Thyroid gland (tissue), 4 donors: ENCODE data around the gene CYBC1. TPM values are rescaled to one million over a fixed set of nuclear protein-coding genes. Genes with fewer than 3 reads are reported as not detected.

Experiments
- DNase-seq, 2 donors: peaks; one replicate each; pipeline ENCODE4 v3.0.0-alpha.2; 2019
- H3K27ac ChIP-seq, 3 donors: fragments of 200-600 bp; sonication (generic); 1 replicate in 2 of 3; 2 replicates in 1 of 3; pipeline ENCODE4 v1.5.1; 2016 to 2019; ENCODE audit warnings: mild to moderate bottlenecking in 1 of 3, moderate library complexity in 1 of 3
- H3K27me3 ChIP-seq: fragments of 200-600 bp; sonication (generic); one replicate; pipeline ENCODE4 v1.5.1; 2019
- H3K36me3 ChIP-seq, 2 donors: fragments of 200-600 bp; sonication (generic); one replicate each; pipeline ENCODE4 v1.5.1; 2016 to 2019
- H3K4me1 ChIP-seq, 2 donors: fragments of 200-600 bp; sonication (generic); one replicate each; pipeline ENCODE4 v1.5.1; 2017 to 2019
- H3K4me3 ChIP-seq, 3 donors: fragments of 200-600 bp; sonication (generic); replicated peaks in 1 of 3; 1 replicate in 2 of 3; 2 replicates in 1 of 3; pipeline ENCODE4 v1.5.1; 2016; ENCODE audit warnings: mild to moderate bottlenecking in 1 of 3
- H3K9me3 ChIP-seq: fragments of 200-600 bp; sonication (generic); one replicate; pipeline ENCODE4 v1.5.1; 2017
- POLR2A ChIP-seq, 2 donors: fragments of 450-650 bp; IDR thresholded peaks; one replicate each; pipeline ENCODE4 v1.6.1; 2017; ENCODE audit warnings: antibody characterized with exemption in 2 of 2, mild to moderate bottlenecking in 2 of 2, moderate library complexity in 1 of 2
- WGBS, 2 donors: methylation state at CpG; one replicate each; pipeline ENCODE4 v1.1.5; 2017; 5-methylcytosine and 5-hydroxymethylcytosine counted together
- intact Hi-C: fragments of 100-400 bp; cut with DNase I; formaldehyde crosslinking; loops from one replicate; pipeline ENCODE4 v1.15.1; 2023
- total RNA-seq, 4 donors: library from RNA; depleted of rRNA; stranded (reverse); fragments of >200 nt; gene quantifications; one replicate each; pipeline ENCODE4 v1.2.3, GENCODE V29; 2016
- TF ChIP-seq, protein P1 (sequence below), 6 experiments: fragments of 200-600 bp in 3 of 6; fragments of 450-650 bp in 3 of 6; sonication (generic) in 3 of 6; IDR thresholded peaks; one replicate each; pipeline ENCODE4 v1.5.1; 2016 to 2019; ENCODE audit warnings: antibody characterized with exemption in 6 of 6, mild to moderate bottlenecking in 2 of 6, inconsistent platforms in 1 of 6, moderate library complexity in 1 of 6

CYBC1 gene
- total RNA-seq, 4 donors from 2014 or later = 51.2 to 66.6 (median 53.6) TPM

DNA sequence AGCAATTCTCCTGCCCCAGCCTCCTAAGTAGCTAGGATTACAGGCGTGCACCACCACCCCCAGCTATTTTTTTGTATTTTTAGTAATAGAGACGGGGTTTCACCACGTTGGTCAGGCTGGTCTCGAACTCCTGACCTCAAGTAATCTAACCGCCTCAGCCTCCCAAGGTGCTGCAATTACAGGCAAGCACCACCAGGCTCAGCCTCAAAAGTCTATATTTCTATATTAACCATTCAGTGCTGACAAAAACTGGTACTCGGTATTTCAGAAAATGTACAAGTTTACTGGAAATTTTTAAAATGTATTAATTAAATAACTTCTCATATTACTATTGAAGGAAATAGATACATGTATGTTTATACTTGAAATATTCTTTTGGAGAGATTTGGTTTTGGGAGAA is 33.8 kb downstream of the CYBC1 start:
- Histone ChIP-seq H3K9me3 (no peaks in the 10 kb centered on the region), H3K27me3 (no peaks in the 10 kb centered on the region), H3K36me3 (no peaks in the 10 kb centered on the region), H3K4me3 (no peak overlapping the region), H3K27ac (no peak overlapping the region), H3K4me1 (peaks cover 12 to 21% of the 10 kb centered on the region in 2 donors)
- intact Hi-C loops = loop anchor here (10.0 kb wide), 1 partner anchor 78 kb away; no protein-coding TSS in a partner anchor
- 90 to 92% methylated on average over 6 of the region's 6 CpGs for WGBS, 2 donors
- no peak for DNase-seq
- TF ChIP-seq, protein P1, sequence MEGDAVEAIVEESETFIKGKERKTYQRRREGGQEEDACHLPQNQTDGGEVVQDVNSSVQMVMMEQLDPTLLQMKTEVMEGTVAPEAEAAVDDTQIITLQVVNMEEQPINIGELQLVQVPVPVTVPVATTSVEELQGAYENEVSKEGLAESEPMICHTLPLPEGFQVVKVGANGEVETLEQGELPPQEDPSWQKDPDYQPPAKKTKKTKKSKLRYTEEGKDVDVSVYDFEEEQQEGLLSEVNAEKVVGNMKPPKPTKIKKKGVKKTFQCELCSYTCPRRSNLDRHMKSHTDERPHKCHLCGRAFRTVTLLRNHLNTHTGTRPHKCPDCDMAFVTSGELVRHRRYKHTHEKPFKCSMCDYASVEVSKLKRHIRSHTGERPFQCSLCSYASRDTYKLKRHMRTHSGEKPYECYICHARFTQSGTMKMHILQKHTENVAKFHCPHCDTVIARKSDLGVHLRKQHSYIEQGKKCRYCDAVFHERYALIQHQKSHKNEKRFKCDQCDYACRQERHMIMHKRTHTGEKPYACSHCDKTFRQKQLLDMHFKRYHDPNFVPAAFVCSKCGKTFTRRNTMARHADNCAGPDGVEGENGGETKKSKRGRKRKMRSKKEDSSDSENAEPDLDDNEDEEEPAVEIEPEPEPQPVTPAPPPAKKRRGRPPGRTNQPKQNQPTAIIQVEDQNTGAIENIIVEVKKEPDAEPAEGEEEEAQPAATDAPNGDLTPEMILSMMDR (IDR thresholded peaks at IDR 0.05) = no peak
- no peak for TF ChIP-seq POLR2A (IDR thresholded peaks at IDR 0.05)

DNA sequence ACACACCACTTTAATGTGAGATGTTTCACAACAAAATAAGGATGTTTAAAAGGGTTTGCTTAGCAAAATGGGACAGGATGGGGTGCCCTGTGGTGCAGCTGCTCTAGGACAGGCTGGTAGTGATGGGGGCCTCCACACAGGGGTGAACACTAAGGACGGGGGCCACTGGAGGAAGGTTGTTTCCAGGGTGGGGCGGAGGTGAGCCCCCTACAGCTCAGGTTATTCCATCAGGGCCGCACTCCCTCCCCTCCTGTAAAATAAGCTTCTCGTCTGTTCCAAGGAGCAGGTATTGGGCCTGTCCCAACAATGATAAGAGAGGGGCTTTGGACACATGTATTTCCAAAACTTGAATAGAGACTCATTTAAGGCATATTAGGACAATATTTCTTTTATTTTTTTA is 34.3 kb downstream of the CYBC1 start:
- intact Hi-C loops = loop anchor here (10.0 kb wide), 1 partner anchor 79 kb away; no protein-coding TSS in a partner anchor
- WGBS, 2 donors = 84 to 96% methylated on average over 4 of the region's 4 CpGs

DNA sequence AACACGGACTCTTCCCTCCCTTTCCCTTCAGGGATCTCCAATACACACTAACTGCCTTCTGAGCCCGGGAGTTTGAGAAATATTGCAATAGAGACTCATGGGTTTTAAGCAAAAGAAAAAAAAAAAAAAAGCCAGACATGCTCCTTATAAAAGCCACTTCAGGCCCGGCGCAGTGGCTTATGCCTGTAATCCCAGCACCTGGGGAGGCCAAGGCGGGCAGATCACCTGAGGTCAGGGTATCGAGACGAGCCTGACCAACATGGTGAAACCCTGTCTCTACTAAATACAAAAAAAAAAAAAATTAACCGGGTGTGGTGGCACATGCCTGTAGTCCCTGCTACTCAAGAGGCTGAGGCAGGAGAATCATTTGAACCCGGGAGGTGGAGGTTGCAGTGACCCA is 34.8 kb downstream of the CYBC1 start:
- Histone ChIP-seq H3K27me3 (no peaks in the 10 kb centered on the region), H3K9me3 (no peaks in the 10 kb centered on the region), H3K4me3 (no peak overlapping the region), H3K36me3 (no peaks in the 10 kb centered on the region), H3K4me1 (peaks cover 12 to 22% of the 10 kb centered on the region in 2 donors), H3K27ac (no peak overlapping the region)
- TF ChIP-seq, protein P1 (IDR thresholded peaks at IDR 0.05) = no peak
- no peak for TF ChIP-seq POLR2A (IDR thresholded peaks at IDR 0.05)
- 90 to 91% methylated on average over 9 of the region's 9 CpGs for WGBS, 2 donors
- intact Hi-C loops = loop anchor here (2.0 to 10.0 kb wide), 2 partner anchors 63 to 79 kb away; no protein-coding TSS in a partner anchor
- no peak for DNase-seq

More for the DNA sequence above, 34.3 kb downstream of the CYBC1 start:
- DNase-seq = no peak
- no peak overlapping the region for H3K4me3 ChIP-seq
- peaks cover 12 to 22% of the 10 kb centered on the region in 2 donors for H3K4me1 ChIP-seq
- TF ChIP-seq, protein P1 (IDR thresholded peaks at IDR 0.05) = no peak
- no peak for TF ChIP-seq POLR2A (IDR thresholded peaks at IDR 0.05)
- H3K9me3 ChIP-seq = no peaks in the 10 kb centered on the region
- H3K27ac ChIP-seq = no peak overlapping the region
- no peaks in the 10 kb centered on the region for H3K36me3 ChIP-seq
- H3K27me3 ChIP-seq = no peaks in the 10 kb centered on the region

DNA sequence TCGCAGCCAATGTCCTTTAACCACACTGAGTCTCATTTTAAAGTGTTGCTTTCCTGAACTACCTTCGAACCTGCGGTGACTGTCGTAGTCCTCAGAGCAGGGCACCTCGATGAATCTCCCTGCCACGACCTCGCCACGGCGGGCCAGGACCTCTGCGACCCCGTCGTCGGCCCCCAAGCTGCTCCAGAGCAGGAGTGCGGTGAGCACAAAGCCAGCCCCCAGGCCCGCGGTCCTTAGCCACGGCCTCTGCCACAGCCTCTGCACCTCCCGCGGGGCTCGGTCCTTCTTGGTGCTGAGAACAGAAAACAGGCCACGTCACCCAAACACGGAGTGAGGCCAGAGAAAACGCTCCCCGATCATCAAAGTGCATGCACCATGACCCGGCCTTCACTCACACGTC is 35.2 kb downstream of the CYBC1 start:
- H3K36me3 ChIP-seq = no peaks in the 10 kb centered on the region
- no peaks in the 10 kb centered on the region for H3K27me3 ChIP-seq
- peaks cover 12 to 22% of the 10 kb centered on the region in 2 donors for H3K4me1 ChIP-seq
- no peak overlapping the region for H3K4me3 ChIP-seq
- DNase-seq = no peak
- H3K9me3 ChIP-seq = no peaks in the 10 kb centered on the region
- intact Hi-C loops = loop anchor here (2.0 to 10.0 kb wide), 2 partner anchors 63 to 79 kb away; no protein-coding TSS in a partner anchor
- WGBS, 2 donors = 92% methylated on average over 21 to 25 of the region's 26 CpGs
- no peak overlapping the region for H3K27ac ChIP-seq
- TF ChIP-seq, protein P1 (IDR thresholded peaks at IDR 0.05) = no peak
- no peak for TF ChIP-seq POLR2A (IDR thresholded peaks at IDR 0.05)

DNA sequence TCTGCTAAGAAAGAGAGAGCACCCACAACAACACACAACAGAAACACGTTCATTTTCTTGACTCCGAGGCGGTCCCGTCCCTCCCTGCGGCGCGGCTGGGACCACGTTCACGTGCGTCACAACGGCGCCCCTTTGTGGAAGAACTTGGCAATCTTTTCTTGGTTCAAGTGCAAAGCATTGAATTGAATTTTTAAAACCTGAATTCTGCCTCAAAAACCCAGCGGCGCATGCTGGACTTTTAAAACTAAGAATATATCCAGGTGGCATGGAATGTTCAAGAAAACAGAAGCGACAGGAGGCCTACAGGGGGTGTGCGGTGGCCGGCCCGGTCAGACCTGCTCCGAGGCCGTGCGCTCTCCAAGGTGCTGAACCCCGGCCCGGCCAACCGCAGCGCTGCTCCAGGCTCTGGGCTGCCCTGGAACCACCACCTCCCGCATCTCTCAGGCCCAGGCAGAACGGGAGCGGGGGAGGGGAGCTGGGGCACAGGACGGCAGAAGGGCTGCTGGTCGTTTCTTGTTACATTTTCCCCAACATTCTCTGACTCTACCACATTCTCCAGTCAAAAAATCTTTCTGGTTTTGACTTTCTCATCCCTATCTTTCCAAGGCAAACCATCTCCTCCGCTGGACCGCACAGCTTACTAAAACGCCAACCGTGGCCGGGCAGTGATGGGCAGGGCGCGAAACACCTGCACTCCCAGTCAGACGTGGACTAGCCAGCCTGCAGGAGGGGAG is 35.8 kb downstream of the CYBC1 start:
- no peak overlapping the region for H3K4me3 ChIP-seq
- WGBS, 2 donors = 32 to 35% methylated on average over 33 to 37 of the region's 38 CpGs

More for the DNA sequence above, 35.8 kb downstream of the CYBC1 start:
- Histone ChIP-seq H3K9me3 (no peaks in the 10 kb centered on the region), H3K4me1 (peaks cover 12 to 22% of the 10 kb centered on the region in 2 donors), H3K27ac (no peak overlapping the region), H3K36me3 (no peaks in the 10 kb centered on the region), H3K27me3 (no peaks in the 10 kb centered on the region)
- TF ChIP-seq POLR2A (IDR thresholded peaks at IDR 0.05) = no peak
- TF ChIP-seq, protein P1 (IDR thresholded peaks at IDR 0.05) = peak; percentile 33 to 70 (median 52)
- DNase-seq = peak; percentile 77 to 79
- intact Hi-C loops = loop anchor here (2.0 to 10.0 kb wide), 2 partner anchors 62 to 80 kb away; no protein-coding TSS in a partner anchor
